Activated T-cell treated with anti-CD3 and anti-CD28 coated beads, Interleukin-2, amount 50 U/mL, for 48 hours (primary cell): ENCODE data around the gene GALNT2.

Experiments
- DNase-seq, 2 experiments: peaks; one replicate each; pipeline ENCODE4 v3.0.0-alpha.2; 2020

The GALNT2 gene

GRCh38 chr1:230052018-230052417, 15.0 kb upstream of the GALNT2 start:
- no peak for DNase-seq

- DNase-seq: no peak
Measured at GRCh38 chr1:230052665-230053064, 14.4 kb upstream of the GALNT2 start.

- no peak for DNase-seq
Measured at GRCh38 chr1:230054092-230054749, 12.8 kb upstream of the GALNT2 start.

GRCh38 chr1:230056098-230056497, 10.9 kb upstream of the GALNT2 start:
- no peak for DNase-seq

- DNase-seq: no peak
Measured at GRCh38 chr1:230057100-230057499, 9.9 kb upstream of the GALNT2 start.

- no peak for DNase-seq
Measured at GRCh38 chr1:230057681-230058565, 9.1 kb upstream of the GALNT2 start.

DNA sequence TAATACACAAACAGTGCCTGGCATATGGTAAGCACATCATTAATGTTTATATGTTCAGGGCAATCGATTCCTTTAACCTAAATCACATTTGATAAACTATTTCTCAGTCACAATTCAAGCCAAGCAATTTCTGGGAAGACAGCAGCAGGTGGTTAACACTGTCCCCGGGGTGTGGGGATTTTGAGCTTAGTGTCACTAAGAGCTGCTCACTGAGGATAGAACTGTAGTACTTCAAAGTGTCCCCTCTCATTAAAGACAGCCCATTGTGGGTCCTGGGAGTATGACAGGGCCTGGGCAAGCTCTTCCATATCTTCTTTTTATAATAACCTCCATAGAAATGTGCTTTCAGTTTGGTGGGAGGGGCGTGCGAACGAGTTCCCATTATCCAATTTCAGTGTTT, 8.4 kb upstream of the GALNT2 start:
- DNase-seq: no peak

DNA sequence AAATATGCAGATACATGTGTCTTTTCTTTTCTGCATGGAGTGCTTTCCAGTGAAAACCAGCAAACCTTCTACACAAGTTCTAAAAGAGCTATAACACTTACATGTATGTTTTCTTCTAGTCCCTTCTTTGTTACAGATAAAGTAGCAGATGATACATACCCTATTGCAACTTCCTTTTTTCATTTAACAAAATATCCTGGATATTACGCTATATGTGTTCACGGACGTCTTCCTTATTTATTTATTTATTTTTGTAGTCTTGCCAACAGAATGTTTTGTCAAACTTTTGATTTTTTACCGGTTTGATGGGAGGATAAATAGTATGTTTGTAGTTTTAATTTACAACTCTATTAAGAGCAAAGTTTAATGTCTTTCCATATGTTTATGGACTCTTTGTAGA, 5.2 kb upstream of the GALNT2 start:
- DNase-seq: no peak

DNA sequence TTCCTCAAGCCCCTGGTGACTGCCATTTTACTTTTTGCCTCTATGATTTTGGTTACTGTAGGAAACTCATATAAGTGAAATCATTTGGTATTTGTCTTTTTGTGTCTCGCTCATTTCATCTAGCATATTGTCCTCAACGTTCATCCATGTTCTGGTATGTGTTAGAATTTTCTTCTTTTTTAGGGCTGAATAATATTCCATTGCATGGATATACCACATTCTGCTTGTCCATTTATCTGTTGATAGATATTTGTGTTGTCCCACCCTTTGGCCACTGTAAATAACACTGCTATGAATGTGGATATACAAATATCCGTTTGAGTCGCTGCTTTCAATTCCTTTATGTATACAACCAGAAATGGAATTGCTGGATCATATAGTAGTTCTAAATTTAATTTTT, 4.5 kb upstream of the GALNT2 start:
- DNase-seq: no peak

GRCh38 chr1:230064283-230064682, 2.8 kb upstream of the GALNT2 start:
- DNase-seq: no peak

- DNase-seq: no peak
Measured at GRCh38 chr1:230065161-230065560, 1.9 kb upstream of the GALNT2 start.

- DNase-seq: no peak
Measured at GRCh38 chr1:230065571-230065970, 1.5 kb upstream of the GALNT2 start.

- no peak for DNase-seq
Measured at GRCh38 chr1:230066031-230066430, 1.0 kb upstream of the GALNT2 start.

DNA sequence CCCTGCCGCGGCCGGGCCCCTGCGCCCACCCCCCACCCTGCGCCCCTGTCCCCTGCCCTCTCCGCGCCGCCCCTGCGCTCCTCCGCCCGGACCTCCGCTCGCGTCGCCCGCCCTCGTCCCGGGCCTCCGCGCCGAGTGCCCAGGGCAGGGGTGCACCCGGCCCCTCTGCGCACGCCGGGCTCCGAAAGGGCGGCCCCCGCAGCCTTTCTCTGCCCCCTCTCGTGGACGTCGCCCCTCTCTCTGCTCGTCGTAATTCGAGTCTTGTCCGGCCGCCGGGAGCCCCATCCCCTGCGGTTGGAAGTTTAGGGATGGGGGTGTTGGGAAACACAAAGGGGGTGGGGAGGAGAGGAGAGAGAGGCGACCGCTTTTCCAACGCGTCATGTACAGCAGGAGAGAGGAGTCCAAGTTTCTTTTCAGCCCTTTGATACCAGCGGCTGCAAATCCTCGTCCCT, 407 bp downstream of the GALNT2 start:
- DNase-seq: peak; percentile 52 to 57

- peak; percentile 50 to 58 for DNase-seq
Measured at GRCh38 chr1:230067871-230068620, 1.0 kb downstream of the GALNT2 start.

DNA sequence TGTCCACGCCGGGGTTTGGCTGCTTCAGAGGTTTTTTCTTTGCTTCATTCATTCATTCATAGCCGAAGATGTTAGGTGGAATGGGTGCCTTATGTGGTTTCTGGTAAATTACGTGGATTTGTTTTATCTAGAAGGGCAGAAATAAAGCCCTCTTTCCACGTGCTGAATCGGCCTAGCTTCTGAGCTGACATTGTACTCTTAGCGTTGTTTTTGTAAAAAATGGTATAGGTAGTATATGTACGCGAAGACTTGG, 1.5 kb downstream of the GALNT2 start:
- DNase-seq: no peak

DNA sequence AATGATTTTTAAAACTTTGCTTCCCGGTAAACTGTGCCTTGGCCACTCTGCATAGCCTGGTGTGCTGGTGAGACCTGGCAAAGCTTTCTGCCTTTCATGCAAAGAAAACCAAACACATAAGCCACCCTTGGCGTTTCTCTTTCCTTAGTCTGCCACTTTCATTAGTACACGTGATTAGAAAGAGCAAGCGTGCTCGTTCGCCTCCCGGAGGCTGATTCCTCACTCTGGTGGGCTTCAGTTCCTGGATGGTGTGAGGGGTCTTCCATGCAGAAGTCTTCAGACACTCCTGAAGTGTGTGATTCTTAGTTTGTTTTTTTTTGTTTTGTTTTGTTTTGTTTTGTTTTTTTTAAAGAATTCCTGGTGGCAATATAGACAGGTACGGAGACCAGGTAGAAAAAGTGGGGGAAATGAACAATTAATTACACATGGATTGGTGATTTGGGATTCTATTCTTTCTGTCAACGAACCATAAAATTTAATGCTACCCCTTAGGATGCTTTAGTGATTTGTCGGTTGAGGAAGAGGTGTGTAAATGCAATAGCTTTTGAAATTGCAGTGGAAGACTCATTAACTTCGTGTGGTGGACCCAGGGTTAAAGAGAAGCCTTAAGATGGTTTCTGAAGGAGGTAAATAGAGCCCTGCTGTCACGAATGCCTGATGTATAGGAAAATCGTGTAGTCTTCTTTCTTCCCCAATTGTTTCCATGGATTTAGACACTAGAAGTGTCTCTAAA, 2.1 kb downstream of the GALNT2 start:
- peak in 1 of 2 experiments; percentile 32 for DNase-seq

- DNase-seq: no peak
Measured at GRCh38 chr1:230069796-230070195, 2.8 kb downstream of the GALNT2 start.

GRCh38 chr1:230070321-230071208, 3.5 kb downstream of the GALNT2 start:
- DNase-seq: no peak

GRCh38 chr1:230071316-230071715, 4.3 kb downstream of the GALNT2 start:
- no peak for DNase-seq

DNA sequence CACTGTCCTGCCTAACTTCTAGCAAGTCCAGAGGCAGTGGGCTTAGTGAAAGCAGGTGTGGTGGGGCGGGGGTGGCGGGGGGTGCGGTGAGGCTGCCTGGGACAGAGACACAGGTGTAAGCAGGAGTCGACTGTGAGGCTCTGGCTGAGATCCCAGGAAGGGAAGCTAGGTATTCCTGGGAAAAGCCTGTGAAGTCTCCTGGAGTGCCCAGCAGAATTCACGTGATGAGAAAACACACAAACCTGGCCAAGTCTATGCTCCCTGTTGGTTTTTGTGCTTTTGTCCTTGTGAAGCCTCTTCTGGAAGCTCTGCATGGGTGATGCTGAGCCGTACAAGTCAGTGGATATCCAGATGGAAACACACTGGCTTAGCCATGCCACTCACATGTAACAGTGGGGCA, 5.3 kb downstream of the GALNT2 start:
- DNase-seq: no peak

DNA sequence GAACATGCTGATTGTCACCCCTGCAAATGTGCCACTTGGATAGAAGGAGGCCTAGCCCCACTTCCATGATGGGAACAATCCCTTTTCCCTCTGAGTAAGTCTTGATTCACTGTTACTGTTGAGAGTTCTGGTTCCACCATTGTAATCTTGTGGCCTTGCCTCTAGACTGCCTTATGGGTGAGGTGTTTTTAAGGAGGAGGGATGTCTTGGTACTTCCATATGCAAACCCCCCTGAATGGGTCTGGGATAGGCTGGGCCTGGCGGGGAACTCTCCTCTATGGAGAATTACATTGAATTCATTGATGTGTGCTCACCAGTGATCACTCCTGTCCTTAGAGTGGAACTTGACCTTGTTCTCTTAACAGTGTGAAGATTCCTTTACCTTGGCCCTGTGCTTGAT, 5.8 kb downstream of the GALNT2 start:
- DNase-seq: no peak
